T1000 (cell line): ENCODE data around the gene NCKAP5.

Source experiments
- DNase-seq: peaks from one replicate; lab custom pipeline; 2025; ENCODE audit warnings: mixed read lengths; lab: John Stamatoyannopoulos, UW

Gene NCKAP5

DNA sequence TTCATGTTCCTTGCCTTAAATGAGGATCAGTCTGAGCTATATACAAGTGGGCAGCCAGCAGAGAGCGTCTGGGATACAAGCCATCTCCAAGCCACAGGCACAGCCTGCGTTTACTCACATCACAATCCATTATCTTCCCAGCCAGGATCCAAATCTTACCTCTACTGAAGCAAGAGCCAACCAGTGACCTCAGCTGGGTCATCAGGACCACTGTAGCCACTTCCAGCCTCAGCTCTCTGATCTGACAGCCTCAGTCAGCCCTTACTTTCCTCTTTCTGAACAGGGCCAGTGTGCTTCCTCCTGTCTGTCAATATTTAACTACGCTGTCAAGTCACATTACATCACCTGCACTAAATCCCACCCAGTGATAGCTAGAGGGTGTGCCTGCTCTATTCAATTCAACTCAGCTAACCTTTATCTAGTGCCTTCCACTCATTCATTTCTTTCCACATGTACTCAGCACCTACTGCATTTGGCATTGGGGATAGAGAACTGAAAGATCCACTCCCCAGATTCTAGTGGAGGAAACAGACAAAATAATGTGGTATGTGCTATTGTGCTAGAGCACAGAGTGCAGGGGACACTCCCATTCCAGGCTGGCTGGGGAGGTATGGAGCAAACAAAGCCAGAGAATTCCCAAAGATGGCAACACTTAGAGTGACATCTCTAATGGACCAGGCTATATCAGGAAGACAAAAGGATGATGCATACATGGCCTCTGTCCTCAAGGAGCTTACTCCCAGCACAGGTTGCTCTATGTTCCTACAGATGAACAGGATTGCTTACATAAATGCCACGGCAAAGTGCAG lies 146.5 kb downstream of the NCKAP5 start:
- DNase-seq: no peak

DNA sequence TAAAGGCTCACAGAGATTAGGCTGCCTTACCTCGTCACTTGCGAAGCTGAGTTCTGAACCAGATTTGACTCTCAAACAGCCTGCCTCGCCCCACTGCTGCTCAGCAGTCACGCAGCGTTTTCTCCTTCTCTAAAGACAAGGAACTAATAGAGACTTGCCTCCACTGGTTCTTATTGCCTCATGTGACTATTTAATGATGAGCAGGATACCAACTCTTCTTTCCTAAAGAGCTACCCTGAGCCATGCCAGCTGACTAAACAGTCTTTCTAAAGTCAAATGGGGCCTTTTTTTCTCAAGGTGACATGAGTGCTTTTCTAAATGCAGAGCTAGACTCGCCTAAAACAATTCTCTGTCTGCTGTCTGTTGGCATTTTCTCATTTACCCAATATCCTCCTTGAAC lies 147.5 kb downstream of the NCKAP5 start:
- no peak for DNase-seq

DNA sequence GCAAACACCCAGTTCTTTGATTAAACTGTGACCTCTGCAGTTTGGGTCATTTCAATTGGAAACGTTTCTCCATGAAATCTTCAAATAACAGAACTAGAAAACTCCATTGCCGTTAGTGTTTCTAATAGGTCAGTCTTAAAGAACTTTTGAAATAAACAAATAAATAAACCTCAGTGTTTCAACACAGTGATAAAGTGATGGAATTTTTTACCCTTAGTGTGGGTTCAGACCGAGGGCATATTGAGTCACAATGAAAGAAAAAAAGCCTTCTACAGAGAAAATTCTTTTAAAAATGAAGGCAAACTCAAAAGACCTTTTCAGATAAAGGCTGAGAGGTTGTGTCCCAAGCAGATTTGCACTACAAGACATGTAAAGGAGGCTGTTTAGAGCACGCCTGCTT lies 149.6 kb downstream of the NCKAP5 start:
- no peak for DNase-seq

DNA sequence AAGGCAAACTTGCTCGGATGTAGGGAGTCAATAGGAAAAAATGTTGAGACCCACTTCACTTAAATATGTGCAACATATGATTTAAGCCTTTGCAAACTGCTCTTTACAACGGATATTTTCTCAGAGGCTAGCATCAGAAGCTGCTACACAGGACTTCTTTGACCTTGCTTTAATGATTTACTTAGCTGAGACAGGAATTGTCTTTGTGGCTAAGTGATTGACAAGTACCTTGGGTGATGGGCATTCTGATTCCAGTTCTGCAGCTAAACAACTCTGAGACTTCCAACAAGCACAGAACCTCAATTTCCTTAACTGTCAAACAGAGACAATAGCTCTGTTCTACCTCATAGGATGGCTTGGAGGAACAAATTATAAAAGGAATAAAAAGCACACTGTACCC lies 150.2 kb downstream of the NCKAP5 start:
- no peak for DNase-seq

DNA sequence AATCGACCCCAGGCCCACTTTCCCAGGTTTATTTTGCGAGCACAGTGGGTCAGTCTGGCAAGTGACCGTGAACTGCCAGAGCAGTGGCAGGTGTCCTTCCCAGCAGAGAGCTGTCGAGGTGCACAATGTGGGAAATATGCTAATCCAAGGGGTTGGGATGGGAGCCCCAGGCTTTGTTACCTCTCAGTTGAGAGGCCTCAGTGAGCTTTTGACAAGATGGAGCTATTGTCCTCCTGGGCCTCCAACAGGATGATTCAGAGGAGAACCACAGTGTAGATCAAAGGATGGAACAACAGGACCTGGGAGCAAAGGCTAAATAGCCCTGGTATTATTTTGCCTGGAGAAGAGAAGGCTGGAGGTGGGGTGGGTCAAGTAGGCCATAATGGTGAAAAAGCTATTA lies 150.8 kb downstream of the NCKAP5 start:
- no peak for DNase-seq

DNA sequence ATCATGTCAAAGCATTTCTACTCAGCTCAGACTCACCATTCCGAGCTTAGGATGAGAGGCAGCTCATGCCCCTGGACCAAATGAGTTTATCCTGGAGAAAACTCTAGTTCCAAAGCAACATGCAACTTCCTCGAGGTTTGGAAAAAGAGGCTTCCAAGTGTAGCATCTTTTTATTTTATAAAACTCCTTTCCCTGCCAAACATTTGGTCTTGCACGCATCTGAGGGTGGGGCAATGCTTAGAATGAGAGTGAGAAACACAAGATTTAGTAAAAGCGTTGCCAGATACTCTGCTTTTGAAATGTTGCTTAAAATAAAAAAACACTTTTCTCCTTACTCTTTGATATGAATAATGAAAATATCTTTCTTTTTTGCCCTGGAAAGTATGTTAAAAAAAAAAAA lies 151.5 kb downstream of the NCKAP5 start:
- DNase-seq: no peak

DNA sequence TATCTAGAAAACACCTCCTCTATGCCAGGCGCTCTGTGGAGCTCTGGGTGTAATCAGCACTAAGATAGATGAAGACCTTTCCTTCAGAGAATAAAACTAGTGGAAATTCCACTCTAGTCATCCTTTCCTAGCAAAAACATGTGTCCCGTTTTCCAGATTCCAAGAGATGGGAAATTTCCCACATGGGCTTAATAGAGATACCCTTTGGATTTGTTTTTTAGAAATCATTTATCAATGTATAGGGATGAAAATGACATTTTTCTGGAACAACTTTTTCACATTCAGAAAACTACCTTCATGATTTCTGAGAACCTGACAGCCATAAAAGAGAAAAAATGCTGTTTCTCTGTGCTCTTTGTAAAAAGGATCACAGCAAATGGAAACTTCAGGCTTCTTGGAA lies 152.1 kb downstream of the NCKAP5 start:
- DNase-seq: no peak

DNA sequence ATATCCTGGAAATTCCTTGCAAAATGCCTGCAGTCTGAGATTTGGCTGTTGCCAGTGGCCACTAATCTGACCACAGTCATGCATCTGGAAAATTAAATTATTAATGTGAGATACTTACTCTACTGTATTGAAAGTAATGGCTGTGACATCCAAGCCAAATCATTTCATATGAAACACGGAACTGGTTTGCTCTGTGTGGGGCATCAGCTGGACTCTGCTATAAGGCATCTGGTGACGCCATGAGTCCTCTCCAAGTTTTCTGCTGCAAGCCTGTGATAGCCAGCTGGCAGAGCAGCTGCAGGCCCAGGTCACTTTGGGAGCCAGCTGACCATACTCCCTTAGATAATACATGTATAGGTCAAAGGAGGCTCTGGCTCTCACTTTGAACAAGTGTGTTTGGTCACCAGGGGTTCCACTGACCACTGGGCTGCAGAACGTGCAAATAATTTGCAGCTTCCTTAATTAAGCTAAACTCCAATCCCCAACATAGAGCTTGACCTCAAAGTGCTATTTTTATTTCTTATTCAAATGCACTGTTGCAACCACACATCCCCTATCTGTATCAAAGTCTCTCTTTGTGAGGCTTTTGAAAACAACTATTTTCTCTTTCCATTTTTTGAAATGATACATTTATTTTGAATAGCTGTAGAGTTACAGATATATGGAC lies 152.9 kb downstream of the NCKAP5 start:
- no peak for DNase-seq

DNA sequence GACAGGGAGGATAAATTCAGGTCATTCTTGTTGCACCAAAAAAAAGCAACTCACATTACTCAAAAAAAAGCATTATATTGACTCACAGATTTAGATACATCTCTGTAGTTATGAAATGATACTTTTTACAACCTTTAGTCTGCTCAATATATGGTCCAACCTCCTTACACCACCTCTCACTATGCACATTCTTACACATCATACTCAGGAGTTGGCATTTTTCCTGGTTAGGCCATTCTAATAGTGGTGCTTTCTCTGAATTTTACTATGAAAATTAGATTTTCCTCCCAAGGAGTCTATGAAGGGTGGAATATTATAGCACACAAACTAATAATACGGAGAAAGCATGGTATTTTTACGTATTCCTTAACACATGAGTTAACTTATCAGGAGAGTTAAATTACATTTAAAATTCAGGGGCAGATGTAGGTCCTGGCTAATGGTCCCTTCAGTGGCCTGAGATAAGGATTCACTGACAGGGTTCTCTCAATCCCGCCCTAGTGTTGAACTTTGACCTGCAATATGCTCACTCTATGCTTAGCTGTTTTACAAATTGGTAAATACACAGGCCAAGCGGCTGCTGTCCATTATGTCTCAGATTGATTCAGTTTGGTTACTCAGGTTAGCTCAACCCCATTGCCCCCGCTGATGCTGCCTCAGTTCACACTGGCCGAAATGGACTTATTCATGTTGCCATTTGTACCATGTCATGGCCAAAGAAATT lies 153.6 kb downstream of the NCKAP5 start:
- DNase-seq: no peak

DNA sequence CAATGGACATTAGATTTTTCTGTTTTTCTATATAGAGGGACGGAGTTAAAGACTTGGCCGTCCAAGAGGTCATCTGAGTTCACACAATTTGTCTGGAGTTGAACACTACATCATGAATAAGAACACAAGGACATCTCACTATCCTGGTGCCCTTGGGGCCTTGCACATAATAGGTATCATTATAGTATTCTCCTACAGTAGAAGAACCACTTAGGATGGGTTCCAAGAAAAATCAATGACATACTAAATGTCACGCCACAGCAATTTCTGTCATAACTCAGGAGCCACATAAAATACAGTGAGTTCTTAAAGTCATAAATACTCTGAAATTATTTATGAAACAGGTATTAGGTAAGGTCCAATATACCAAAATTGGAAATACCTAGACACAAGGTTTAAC lies 154.4 kb downstream of the NCKAP5 start:
- no peak for DNase-seq

DNA sequence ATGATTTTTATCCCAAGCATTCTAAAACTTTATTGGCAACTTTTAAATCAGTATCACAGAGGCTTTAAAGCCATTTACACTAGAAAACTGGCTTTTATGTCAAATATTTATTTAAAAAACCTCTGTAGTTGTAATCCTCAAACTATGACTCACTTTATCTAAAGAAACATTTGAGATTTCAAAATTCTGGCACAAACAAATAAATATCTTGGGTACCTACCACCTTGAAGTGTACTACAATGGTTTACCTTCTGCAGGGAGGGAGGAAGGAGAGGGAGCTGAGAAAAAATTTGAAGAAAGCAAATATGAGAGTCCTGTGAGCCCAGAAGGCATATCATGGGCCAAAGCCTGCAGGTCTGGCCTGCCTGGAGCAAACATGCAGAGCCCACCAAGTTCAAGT lies 155.6 kb downstream of the NCKAP5 start:
- no peak for DNase-seq

DNA sequence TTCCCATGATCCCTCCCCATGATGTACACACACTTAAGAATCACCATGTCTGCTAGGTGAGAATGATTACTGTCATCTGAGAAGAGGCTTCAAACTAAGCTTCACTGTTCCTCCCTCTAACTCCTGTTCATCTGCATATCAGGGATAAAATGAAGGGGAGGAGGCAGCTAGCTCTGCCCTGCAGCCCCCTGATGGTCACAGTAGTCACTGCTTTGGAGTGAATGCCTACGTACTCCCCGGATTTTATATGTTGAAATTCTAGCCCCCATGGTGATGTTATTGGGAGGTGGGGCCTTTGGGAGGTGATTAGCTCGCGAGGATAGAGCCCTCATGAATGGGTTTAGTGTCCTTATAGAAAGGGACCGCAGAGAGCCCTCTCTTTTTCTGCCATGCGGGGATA lies 156.4 kb downstream of the NCKAP5 start:
- no peak for DNase-seq

DNA sequence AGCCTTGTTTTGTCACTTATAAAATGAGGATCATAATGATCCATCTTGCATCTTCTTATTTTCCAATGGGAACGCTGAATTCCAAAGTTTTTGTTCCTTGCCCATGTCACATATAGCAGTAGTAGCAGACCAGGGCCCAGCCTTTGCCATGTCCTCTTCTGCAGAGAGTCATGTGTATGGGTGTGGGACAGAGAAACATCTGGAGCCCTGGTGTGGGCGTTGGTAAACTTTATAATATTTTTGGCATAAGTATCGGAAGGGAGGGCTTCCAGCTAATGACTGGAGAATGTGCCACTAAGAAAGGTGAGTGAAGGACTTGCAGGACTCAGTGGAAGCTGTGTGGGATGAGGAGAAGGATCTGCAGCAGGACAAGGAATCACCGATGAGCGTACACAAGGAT lies 157.2 kb downstream of the NCKAP5 start:
- DNase-seq: no peak

DNA sequence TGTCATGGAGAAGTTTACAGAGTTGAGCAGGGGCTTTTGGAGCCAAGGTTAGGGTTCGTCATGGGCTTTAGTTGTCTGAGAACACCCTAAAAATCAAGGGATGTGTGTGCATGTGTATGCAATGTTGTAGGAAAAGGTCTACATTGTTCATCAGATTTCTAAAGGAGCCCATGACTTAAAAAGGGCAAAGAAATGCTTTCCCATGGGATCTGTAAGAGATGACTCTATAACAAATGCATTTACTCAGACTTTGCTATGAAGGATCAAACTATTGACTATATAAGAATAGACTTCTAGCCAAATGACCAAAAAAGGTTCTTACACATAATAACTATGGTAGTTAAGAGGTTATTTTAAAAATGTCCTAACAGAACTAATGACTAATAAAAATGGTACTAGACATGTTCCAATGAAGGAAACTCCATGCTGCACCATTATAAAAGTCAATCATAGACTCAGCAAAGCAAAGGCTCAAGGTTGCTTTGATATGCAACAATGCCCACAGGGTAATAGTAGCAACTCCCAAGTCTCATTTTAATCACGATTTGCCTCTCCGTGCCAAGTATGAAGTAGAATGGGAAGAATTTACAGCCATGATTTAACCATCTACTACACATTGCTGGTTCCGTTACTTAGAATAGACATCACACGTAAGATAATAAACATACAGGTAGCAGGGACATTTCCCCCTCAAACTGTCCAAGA lies 158.5 kb downstream of the NCKAP5 start:
- no peak for DNase-seq

DNA sequence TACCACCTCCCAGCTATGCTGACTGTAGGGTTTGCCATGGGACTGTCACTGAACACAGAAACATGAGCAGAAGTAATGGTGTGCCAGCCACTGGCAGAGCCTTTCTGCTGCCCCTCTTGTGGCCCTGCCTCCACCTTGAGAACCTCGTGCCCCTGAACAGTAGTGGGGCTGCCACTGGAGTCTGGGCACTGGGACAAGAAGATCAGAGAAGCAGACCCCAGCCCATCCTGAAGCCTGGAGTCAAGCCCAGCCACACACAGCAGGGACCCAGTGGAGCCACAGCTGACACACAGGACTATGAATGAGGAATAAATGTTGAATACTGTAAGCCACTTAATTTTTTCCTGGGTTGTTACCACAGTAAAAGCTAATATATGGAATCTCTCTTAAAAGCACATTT lies 159.6 kb downstream of the NCKAP5 start:
- no peak for DNase-seq

DNA sequence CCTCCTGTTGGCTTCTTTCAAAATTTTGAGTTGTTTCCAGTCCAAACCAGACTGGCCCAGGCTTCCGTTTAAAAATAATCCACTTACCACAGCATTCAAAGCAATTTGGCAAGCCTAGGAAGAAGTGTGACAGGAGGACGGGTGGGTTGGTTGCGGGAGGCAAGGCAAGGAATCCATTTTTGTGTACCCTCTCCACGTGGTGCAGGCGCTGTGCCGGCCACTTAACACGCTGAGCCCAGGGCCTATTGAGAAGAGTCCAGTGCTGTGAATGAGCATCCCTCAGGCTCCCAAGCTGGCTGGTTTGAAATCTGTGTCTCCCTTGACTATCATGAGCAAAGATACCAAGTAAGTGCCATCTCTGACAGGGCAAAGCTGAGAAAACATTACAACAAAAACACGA lies 160.9 kb downstream of the NCKAP5 start:
- DNase-seq: no peak

DNA sequence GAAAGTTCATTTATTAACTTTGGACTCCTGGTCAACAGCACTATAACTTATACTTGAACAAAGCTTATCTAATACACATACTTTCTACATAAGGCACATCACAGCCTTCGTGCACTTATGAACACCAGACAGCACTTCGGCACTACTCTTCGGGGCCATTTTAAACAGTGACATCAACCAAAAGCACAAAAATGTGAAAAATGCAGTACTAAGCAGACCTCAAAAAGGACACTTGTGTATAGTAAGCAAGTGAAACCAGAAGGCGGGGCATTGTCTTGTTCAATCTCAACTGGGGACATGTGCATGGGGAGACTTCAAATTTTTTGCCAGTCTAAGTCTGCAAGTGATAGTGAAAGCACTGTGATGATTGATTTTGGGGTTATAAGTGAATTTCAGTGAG lies 163.0 kb downstream of the NCKAP5 start:
- DNase-seq: no peak

DNA sequence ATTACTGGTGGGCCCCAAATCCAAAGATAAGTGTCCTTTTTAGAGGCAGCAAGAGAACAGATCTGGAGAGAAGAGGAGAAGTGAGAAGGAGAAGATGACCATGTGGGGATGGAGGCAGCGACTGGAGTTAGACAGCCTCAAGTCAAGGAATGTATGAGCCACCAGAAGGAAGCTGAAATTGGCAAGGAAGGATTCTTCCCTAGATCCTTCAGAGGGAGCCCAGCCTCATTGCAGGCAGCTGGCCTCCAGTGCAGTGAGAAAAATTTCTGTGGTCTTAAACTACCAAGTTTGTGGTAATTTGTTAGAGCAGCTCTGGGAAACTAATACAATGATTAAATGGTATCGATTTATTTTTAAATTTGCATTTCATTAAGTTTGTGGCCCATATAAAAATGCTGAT lies 167.9 kb downstream of the NCKAP5 start:
- DNase-seq: no peak

DNA sequence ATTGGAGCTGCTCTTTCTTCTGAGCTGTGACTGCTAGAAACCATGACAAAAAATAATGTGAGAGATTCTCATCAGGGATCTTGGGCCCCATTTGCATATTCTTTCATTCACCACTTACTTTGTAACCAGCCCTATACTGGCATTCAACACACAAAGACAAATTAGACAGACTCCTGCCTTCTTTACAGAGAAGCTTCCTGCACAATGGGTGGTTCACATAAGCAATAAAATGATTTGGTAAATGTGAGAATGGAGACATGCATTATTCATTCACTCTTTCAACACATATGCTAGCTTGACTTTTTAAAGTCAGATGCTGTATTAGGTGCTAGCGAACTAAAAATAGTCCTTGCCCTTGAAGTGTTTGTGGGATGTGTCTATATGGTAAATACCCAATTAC lies 174.4 kb downstream of the NCKAP5 start:
- no peak for DNase-seq

DNA sequence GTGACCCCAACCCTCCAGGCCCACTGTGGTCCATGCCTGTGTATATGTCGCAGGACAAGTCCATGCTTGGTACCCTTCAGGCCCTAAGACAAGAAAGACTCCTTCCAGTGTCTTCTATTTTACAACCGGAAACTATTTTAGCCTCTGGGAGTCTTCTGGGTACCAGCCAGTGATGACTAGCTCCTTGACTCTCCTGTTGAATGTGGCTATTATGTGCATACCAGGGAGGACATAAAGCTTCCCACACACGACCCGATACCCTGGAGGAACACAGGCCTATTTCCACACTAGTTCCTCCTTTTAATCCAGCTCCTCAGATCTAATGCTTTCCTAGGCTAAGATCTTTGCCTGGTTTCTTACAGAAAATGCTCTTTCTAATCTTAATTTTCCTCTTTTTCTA lies 178.1 kb downstream of the NCKAP5 start:
- no peak for DNase-seq

DNA sequence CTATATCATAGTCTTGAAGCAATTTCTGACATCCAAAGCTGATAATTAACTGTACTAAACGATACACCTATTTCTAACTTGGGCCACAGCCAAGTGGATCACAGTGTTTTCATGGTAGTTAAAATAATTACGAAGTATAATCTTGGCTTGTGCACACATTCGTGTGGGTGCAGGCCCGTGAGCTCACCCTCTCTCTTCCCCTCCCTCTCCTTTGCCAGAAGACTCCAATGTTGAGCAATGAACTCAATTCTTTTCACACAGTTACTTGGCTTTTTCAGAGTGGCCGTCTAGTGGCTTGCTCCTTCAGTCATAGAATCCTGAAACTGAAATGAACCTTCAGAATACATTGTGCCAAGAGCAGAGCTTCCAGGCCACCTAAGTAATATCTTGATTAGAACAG lies 178.7 kb downstream of the NCKAP5 start:
- DNase-seq: no peak

DNA sequence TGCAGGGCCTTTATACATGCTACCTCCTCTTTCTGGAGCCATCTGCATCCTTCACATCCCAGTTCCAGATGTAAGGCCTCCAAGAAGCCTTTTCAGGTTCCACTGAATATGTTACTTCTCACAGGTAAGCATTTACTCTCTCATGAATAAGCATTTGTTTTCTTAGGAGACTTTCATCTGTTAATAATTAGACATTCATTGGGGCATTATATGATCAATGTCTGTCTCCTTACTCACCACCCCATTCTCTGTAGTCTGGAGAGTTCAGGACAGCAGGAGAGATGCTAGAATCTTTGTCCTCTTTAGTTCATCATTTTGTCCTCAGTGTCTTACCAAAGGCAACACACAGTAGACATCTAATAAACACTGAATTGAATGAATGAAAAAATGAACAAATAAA lies 185.7 kb downstream of the NCKAP5 start:
- no peak for DNase-seq

DNA sequence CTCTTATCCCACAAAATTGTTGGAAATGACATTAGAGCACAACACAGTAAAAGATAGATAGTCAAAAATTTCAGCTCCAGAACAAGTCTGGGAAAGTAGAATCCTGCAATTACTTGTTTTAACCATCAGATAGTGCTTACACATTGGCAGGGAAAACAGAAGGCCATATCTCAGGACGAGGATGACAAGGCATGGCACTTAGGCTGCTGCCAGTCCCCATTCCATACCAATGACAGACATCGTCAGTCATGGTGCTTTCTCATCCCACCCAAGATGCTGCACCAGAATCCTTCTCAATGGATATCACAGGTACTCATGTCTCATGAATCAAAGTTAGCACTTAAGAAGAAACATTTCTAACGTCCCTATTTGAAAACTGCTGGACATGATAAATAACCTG lies 187.3 kb downstream of the NCKAP5 start:
- DNase-seq: no peak
